Fibroblast of lung (primary cell): ENCODE results near the gene OR10A3. TPM values are rescaled to one million over a fixed set of nuclear protein-coding genes. Genes with fewer than 3 reads are reported as not detected.

Experiments
- DNase-seq, 2 donors: peaks; one replicate each; pipeline versions ENCODE4 v3.0.0 to v3.0.0-alpha.2; 2010; ENCODE audit warnings: low read depth in 2 of 2
- H2AFZ ChIP-seq: 2 replicates; pipeline ENCODE4 v1.5.1; 2012; ENCODE audit warnings: low read length, control low read depth, inconsistent platforms
- H3K27ac ChIP-seq: 2 replicates; pipeline ENCODE4 v1.5.1; 2011; ENCODE audit warnings: low read length, control low read depth; ENCODE audit not compliant: insufficient read depth
- H3K27me3 ChIP-seq: 2 replicates; pipeline ENCODE4 v1.5.1; 2011; ENCODE audit warnings: mild to moderate bottlenecking, low read length; ENCODE audit not compliant: control insufficient read depth, insufficient read depth
- H3K36me3 ChIP-seq: 2 replicates; pipeline ENCODE4 v1.5.1; 2011; ENCODE audit warnings: low read length; ENCODE audit not compliant: control insufficient read depth, insufficient read depth
- H3K4me1 ChIP-seq: 2 replicates; pipeline ENCODE4 v1.5.1; 2011; ENCODE audit warnings: low read length; ENCODE audit not compliant: control insufficient read depth, insufficient read depth; ENCODE audit errors: extremely low read depth
- H3K4me2 ChIP-seq: 2 replicates; pipeline ENCODE4 v1.5.1; 2011; ENCODE audit warnings: low read length, control low read depth; ENCODE audit not compliant: insufficient read depth; ENCODE audit errors: extremely low read depth
- H3K4me3 ChIP-seq, 4 experiments: fragments of 200-600 bp in 1 of 4; sonication (generic) in 1 of 4; replicated peaks in 1 of 4; 2 replicates each; pipeline ENCODE4 v1.5.1; 2011 to 2016; ENCODE audit warnings: low read length in 4 of 4, low read depth in 3 of 4, mild to moderate bottlenecking in 3 of 4, control low read depth in 2 of 4, inconsistent platforms in 1 of 4, mixed read lengths in 1 of 4; ENCODE audit not compliant: insufficient read depth in 1 of 4; ENCODE audit errors: control extremely low read depth in 1 of 4
- H3K79me2 ChIP-seq: 2 replicates; pipeline ENCODE4 v1.5.1; 2012; ENCODE audit warnings: mild to moderate bottlenecking, low read length, inconsistent platforms; ENCODE audit not compliant: control insufficient read depth, insufficient read depth
- H3K9ac ChIP-seq: 2 replicates; pipeline ENCODE4 v1.5.1; 2011; ENCODE audit warnings: mild to moderate bottlenecking, low read length, control low read depth; ENCODE audit not compliant: insufficient read depth
- H3K9me3 ChIP-seq: 2 replicates; pipeline ENCODE4 v1.5.1; 2012; ENCODE audit warnings: low read depth, low read length; ENCODE audit not compliant: control insufficient read depth, insufficient read depth
- H4K20me1 ChIP-seq: 2 replicates; pipeline ENCODE4 v1.5.1; 2011; ENCODE audit warnings: low read length; ENCODE audit not compliant: control insufficient read depth, insufficient read depth; ENCODE audit errors: extremely low read depth
- EZH2 ChIP-seq: IDR thresholded peaks from 2 replicates; pipeline ENCODE4 v1.5.1; 2012; ENCODE audit warnings: low read length, control low read depth, mild to moderate bottlenecking; ENCODE audit errors: missing control alignments
- polyA plus RNA-seq, 2 donors: library from polyadenylated mRNA; depleted of rRNA in 1 of 2; stranded (reverse) in 1 of 2; unstranded in 1 of 2; fragments of >200 nt; gene quantifications; 2 replicates each; pipeline ENCODE4 v1.2.1, GENCODE V29; 2011 to 2012; ENCODE audit warnings: missing spikeins in 1 of 2
- total RNA-seq: library from RNA; depleted of rRNA; stranded (reverse); fragments of >200 nt; gene quantifications from 2 replicates; pipeline ENCODE4 v1.2.1, GENCODE V29; 2014
- TF ChIP-seq, protein P1 (sequence below), 2 donors: IDR thresholded peaks in 1 of 2; conservative IDR thresholded peaks in 1 of 2; 1 replicate in 1 of 2; 2 replicates in 1 of 2; pipeline ENCODE4 v1.5.1; 2011 to 2012; ENCODE audit warnings: low read length in 2 of 2, control low read depth in 1 of 2, inconsistent platforms in 1 of 2, low read depth in 1 of 2, mild to moderate bottlenecking in 1 of 2

Gene OR10A3
- total and polyA plus RNA-seq, 2 donors (not counting 1 experiment from before 2014, with no cell fraction given) = 0.07 to 0.17 TPM

- Histone ChIP-seq H3K27me3 (no peaks in the 10 kb centered on the region), H3K79me2 (peaks cover 18% of the 10 kb centered on the region), H3K9ac (no peak overlapping the region), H3K9me3 (no peaks in the 10 kb centered on the region), H3K4me2 (no peak overlapping the region), H2AFZ (no peak overlapping the region), H3K27ac (no peak overlapping the region), H3K4me1 (peaks cover 10% of the 10 kb centered on the region), H3K36me3 (peaks cover 2% of the 10 kb centered on the region), H4K20me1 (no peaks in the 10 kb centered on the region), H3K4me3 (no peak overlapping the region)
- no peak for DNase-seq
- TF ChIP-seq EZH2 = no peak
- TF ChIP-seq, protein P1, sequence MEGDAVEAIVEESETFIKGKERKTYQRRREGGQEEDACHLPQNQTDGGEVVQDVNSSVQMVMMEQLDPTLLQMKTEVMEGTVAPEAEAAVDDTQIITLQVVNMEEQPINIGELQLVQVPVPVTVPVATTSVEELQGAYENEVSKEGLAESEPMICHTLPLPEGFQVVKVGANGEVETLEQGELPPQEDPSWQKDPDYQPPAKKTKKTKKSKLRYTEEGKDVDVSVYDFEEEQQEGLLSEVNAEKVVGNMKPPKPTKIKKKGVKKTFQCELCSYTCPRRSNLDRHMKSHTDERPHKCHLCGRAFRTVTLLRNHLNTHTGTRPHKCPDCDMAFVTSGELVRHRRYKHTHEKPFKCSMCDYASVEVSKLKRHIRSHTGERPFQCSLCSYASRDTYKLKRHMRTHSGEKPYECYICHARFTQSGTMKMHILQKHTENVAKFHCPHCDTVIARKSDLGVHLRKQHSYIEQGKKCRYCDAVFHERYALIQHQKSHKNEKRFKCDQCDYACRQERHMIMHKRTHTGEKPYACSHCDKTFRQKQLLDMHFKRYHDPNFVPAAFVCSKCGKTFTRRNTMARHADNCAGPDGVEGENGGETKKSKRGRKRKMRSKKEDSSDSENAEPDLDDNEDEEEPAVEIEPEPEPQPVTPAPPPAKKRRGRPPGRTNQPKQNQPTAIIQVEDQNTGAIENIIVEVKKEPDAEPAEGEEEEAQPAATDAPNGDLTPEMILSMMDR (conservative IDR thresholded peaks at IDR 0.05 in 1 of 2, IDR thresholded peaks at IDR 0.05 in 1 of 2; ENCODE audit: low read depth in 1 of 2, low read length in 2 of 2) = no peak
Observed at GRCh38 chr11:7983832-7984590, 42.5 kb upstream of the OR10A3 start.

- Histone ChIP-seq H3K4me1 (peaks cover 13% of the 10 kb centered on the region), H3K9me3 (no peaks in the 10 kb centered on the region), H3K79me2 (peaks cover 4% of the 10 kb centered on the region), H3K27me3 (no peaks in the 10 kb centered on the region), H3K9ac (no peak overlapping the region), H3K27ac (no peak overlapping the region), H4K20me1 (no peaks in the 10 kb centered on the region), H2AFZ (no peak overlapping the region), H3K4me2 (no peak overlapping the region), H3K4me3 (no peak overlapping the region), H3K36me3 (no peaks in the 10 kb centered on the region)
- no peak for TF ChIP-seq EZH2
- TF ChIP-seq, protein P1 (conservative IDR thresholded peaks at IDR 0.05 in 1 of 2, IDR thresholded peaks at IDR 0.05 in 1 of 2; ENCODE audit: low read depth in 1 of 2, low read length in 2 of 2) = no peak
- DNase-seq = no peak
Observed at GRCh38 chr11:7982582-7983119, 41.1 kb upstream of the OR10A3 start.

DNA sequence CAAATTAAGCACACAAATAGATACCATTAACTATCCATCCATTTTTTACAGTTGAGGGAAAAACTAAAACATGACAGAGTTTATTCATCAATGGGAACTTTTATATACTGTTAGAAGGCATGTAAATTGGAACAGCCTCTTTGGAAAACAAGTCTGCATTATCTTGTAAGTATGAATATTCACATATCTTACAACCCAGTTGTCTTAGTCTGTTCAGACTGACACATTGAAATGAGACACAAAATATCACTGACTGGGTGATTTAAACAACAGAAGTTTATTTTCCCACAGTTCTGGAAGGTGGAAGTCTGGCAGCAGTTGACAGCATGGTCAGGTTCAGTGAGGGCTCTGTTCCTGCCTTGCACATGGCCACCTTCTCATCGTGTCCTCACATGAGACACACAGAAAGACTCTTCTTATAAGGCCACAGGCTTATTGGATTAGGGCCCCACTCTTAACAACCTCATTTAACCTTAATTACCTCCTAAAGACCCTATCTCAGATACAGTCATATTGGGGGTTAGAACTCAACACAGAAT lies 40.2 kb upstream of the OR10A3 start:
- Histone ChIP-seq H3K4me1 (peaks cover 12% of the 10 kb centered on the region), H3K27me3 (no peaks in the 10 kb centered on the region), H4K20me1 (no peaks in the 10 kb centered on the region), H3K27ac (no peak overlapping the region), H3K9ac (no peak overlapping the region), H3K36me3 (no peaks in the 10 kb centered on the region), H3K4me2 (no peak overlapping the region), H2AFZ (no peak overlapping the region), H3K79me2 (no peaks in the 10 kb centered on the region), H3K4me3 (no peak overlapping the region), H3K9me3 (no peaks in the 10 kb centered on the region)
- TF ChIP-seq, protein P1 (conservative IDR thresholded peaks at IDR 0.05 in 1 of 2, IDR thresholded peaks at IDR 0.05 in 1 of 2; ENCODE audit: low read depth in 1 of 2, low read length in 2 of 2) = no peak
- no peak for TF ChIP-seq EZH2
- no peak for DNase-seq
